Hematopoietic multipotent progenitor cell treated with erythropoietin and hydrocortisone succinate and interleukin-3 and kit ligand, for 4 days (in vitro differentiated cells): Measurements from ENCODE around the gene SRRM2.

Experiments
- DNase-seq: peaks from one replicate; pipeline ENCODE4 v3.0.0-alpha.2; 2015

The SRRM2 gene

GRCh38 chr16:2778630-2778958 is 26.2 kb downstream of the SRRM2 start:
- no peak for DNase-seq

GRCh38 chr16:2779151-2779920 is 26.9 kb downstream of the SRRM2 start:
- DNase-seq: no peak

- no peak for DNase-seq
These were observed 27.8 kb downstream of the SRRM2 start for GRCh38 chr16:2779978-2780898.

- no peak for DNase-seq
These were observed 30.3 kb downstream of the SRRM2 start for GRCh38 chr16:2782583-2783351.

- DNase-seq: no peak
These were observed 31.3 kb downstream of the SRRM2 start for GRCh38 chr16:2783581-2784357.

DNA sequence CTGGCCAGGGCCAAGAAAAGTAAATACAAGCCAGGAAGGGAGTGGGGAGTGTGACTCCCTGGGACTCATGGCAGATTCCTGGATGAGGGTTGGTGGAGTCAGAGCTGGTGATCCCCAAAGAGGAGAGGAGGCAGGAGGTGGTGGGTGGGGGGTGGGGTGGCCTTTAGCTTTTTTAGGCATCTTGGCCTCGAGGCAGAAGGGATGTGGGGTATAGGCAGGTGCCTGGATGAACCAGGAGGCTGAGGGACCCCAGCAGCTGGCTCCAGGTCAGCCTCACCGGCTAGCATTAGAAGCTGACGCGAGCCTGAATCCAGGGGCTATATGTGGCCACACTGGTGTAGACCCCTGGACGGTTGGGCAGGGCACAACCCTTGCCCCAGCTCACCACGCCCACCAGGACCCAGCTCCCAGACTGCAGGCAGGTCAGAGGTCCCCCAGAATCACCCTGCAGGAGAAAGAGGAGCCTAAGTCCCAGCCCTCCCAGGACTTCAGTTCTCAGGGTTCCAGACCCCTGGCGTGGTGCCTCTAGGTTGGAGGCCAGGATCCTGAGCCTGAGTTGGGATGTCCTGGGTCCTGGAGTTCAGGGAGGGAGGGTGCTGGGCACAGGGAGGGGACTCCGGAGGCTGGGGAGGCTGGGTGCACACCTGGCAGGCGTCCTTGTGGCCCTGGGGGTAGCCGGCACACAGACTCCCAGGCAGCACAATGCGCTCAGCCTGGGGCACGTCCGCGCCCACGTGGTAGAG is 32.1 kb downstream of the SRRM2 start:
- DNase-seq: no peak

DNA sequence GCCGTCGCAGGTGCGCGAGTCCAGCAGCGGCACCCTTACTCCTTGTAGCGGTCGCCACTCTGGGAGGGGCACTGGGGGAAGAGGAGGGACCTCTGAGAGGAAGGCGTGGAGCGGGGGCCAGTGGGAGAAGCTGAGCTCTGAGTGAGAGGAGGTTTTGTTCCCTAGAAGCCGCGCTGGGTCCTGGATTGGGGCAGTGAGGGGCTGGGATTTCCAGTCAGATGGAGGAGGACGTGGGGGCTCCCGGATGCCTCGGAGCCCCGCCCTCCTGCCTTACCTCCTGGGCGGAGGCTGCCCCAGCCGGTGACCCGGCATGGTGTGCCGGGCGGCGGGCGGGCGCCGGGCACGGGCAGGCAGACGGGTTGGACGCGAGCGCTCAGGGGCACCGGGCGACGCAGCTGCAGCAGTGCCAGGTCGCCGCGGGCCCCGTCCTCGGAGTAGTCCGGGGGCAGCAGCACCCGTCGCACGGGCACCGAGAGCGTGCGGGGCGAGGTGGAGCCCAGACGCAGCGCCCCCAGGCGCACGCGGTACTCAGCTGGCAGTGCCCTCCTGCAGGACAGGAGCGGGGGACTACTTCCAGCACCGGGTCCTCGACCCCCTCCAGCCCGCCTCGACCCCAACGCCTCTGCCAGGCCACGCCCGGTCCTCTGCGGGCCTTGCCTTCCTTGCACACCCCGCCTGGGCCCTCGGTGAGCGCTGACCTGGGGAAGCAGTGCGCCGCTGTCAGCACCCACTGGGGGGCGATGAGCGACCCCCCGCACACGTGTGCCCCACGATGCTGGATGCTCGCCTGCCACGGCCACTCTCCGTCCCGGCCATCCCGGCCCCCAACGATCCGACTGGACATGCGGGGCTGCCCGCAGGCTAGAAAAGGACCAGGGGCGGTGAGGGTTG is 32.9 kb downstream of the SRRM2 start:
- peak; percentile 38 for DNase-seq

- DNase-seq: no peak
These were observed 33.8 kb downstream of the SRRM2 start for GRCh38 chr16:2786061-2786825.

DNA sequence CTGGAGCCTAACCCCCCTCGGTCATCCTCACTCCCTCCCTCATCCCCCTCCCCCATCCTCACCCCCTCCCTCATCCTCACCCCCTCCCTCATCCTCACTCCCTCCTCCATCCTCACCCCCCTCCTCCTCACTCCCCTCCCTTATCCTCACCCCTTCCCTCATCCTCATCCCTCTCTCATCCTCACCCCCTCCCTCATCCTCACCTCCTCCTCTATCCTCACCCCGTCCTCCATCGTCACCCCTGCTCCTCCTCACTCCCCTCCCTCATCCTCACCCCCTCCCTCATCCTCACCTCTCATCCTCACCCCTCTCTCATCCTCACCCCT is 34.4 kb downstream of the SRRM2 start:
- DNase-seq: no peak

DNA sequence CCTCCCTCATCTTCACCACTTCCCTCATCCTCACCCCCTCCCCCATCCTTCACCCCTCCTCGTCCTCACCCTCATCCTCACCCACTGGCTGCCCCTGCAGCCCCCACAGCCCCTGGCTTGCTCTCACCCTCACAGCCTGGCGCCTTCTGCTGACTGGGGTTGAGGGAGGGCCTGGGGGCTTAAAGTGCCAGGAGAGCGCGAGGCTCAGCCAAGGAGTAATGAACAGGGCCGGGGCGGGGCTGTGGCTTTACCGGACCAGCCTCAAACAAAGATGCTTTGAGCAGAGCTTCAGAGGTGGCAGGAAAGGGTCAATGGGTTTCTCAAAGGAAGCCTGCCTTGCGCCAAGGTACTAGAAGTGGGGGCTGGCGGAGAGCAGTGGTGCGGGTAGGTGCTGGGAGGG is 35.0 kb downstream of the SRRM2 start, which contains the start of gene PRSS33:
Gene PRSS33, minus strand, starts transcription at position 155 of the 400 bp plus-strand sequence. CDS start 1,013 bp downstream, outside the sequence.
- DNase-seq: no peak

- no peak for DNase-seq
These were observed 35.5 kb downstream of the SRRM2 start for GRCh38 chr16:2787961-2788360.

- no peak for DNase-seq
These were observed 38.2 kb downstream of the SRRM2 start for GRCh38 chr16:2790631-2791030.

GRCh38 chr16:2791174-2791573 is 38.7 kb downstream of the SRRM2 start:
- no peak for DNase-seq

GRCh38 chr16:2792940-2793339 is 40.5 kb downstream of the SRRM2 start:
- no peak for DNase-seq

DNA sequence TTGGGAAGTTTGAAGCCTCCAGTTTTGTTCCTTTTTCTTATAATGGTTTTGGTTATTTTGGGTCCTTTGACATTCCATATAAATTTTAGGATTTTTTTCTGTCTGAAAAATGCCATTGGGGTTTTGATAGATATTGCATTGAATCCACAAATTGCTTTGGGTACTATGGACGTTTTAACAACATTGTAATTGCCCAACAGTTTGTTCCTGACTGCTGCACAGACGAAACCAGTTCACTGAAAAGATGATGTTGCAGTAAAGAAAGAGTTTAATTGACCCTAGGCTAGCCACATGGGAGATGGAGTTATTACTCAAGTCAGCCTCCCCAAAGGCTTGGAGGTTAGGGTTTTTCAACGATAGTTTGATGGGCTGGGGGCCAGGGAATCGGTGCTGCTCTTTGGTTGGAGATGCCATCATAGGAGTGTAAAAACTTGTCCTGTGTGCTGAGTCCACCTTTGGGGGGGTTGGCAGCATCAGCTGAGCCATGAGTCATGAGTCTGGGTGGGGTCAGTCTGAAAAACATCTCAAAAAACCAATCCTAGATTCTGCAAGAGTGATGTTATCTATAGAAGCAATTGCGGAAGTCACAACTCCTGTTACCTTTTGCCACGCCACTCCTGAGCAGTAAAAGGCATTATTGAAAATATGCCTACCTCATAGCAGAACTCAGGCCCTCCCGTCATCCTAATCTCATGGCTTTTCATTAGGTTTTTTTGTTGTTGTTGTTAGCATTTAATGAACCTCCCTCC is 43.1 kb downstream of the SRRM2 start:
- DNase-seq: no peak

DNA sequence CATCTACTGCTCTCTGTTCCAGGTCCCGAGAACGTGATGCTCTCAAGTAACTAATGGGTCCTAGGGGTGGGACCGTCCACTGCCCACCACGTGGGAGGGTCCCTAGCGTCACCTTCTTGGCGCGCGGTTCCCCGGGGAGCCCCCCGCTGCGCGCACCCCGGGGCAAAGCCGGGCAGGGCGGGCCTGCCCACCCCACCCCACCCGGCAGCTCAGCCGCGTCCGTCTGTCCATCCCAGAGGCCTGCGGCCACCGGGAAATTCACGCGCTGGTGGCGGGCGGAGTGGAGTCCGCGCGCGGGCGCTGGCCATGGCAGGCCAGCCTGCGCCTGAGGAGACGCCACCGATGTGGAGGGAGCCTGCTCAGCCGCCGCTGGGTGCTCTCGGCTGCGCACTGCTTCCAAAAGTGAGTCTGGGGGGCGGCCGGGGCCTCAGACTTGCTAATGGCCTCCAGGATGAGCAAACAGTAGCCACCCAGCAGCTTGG is 46.3 kb downstream of the SRRM2 start:
- no peak for DNase-seq

DNA sequence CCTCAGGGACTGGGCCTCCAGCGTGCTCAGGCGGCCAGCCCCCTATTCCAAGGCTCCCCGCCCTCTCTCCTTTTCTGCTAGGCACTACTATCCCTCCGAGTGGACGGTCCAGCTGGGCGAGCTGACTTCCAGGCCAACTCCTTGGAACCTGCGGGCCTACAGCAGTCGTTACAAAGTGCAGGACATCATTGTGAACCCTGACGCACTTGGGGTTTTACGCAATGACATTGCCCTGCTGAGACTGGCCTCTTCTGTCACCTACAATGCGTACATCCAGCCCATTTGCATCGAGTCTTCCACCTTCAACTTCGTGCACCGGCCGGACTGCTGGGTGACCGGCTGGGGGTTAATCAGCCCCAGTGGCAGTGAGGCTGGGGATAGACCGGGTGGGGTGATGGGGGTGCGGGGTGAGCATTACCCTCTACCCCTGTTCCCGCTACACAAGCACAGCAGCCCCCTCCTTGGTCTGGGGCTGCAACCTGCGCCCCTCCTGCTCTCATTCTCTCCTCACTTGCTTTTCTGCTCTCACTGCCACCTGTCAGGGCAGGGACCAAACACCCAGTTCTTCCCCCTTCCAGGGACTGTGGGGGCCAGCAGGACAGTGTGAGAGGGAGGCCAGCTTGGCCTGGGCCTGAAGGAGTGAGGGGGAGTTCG is 46.9 kb downstream of the SRRM2 start:
- DNase-seq: no peak

- peak; percentile 44 for DNase-seq
These were observed 47.4 kb downstream of the SRRM2 start for GRCh38 chr16:2799859-2800226.
